ENCODE results near the gene VPREB1. TPM values are rescaled to one million over a fixed set of nuclear protein-coding genes. Genes with fewer than 3 reads are reported as not detected.
A peak's percentile ranks its signal among the peaks of the same experiment; 100 is the strongest.

VPREB1 gene
- total RNA-seq, 1 donor from 2014 or later, result not detected

DNA sequence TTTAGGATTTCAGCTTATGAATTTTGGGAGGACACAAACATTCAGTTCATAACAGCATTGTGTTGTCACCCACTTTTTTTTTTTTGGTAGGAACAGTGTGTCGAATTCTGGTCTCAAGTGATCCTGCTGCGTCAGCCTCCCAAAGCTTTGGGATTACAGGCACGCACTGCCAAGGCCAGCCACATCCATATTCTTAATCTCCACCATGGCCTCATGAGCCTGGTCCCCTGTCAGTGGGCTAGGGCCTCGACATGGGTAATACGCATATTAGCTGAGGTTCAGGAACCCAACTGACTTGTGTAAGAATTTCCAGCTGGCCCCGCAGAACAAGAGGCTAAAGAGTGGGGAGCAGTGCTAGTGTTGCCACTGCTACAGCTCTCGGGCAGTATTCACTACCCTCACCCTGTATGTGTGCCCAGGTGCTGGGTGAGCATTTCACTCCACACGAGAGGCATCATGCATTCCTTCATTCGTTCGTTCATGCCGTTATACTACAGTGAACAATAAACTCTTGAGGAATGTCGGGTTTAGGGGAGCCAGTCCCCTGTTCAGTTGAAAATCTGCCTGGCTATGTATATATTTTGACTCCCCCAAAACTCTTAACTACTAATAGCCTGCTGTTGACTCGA is 5.2 kb upstream of the VPREB1 start:
- Histone ChIP-seq H3K36me3 (no peaks in the 10 kb centered on the region), H3K27ac (no peak overlapping the region), H3K9me3 (no peaks in the 10 kb centered on the region), H3K4me3 (no peak overlapping the region), H3K27me3 (no peaks in the 10 kb centered on the region), H3K4me1 (no peaks in the 10 kb centered on the region)
- DNase-seq (ENCODE audit: low spot score in 2 of 2), result no peak
- TF ChIP-seq, protein P1, sequence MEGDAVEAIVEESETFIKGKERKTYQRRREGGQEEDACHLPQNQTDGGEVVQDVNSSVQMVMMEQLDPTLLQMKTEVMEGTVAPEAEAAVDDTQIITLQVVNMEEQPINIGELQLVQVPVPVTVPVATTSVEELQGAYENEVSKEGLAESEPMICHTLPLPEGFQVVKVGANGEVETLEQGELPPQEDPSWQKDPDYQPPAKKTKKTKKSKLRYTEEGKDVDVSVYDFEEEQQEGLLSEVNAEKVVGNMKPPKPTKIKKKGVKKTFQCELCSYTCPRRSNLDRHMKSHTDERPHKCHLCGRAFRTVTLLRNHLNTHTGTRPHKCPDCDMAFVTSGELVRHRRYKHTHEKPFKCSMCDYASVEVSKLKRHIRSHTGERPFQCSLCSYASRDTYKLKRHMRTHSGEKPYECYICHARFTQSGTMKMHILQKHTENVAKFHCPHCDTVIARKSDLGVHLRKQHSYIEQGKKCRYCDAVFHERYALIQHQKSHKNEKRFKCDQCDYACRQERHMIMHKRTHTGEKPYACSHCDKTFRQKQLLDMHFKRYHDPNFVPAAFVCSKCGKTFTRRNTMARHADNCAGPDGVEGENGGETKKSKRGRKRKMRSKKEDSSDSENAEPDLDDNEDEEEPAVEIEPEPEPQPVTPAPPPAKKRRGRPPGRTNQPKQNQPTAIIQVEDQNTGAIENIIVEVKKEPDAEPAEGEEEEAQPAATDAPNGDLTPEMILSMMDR (IDR thresholded peaks at IDR 0.05), result no peak
- intact Hi-C loops (cut with DNase I), result no loop called here

DNA sequence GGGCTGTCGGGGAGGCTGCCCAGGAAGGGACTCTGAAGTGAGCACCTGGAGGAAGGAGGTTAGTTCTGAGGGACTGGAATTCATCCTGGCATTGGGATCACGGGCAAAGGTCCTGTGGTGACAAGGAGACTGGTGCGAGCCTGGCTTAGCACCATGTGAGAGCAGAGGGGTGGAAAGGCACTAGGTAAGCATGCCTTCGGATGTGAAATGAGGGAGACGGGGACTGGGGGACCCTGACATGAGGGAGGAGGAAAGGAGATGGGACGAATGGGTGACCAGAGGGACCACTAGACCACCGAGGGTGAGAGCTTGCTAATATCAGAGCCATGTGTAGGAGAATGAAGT is 3.1 kb upstream of the VPREB1 start:
- no peaks in the 10 kb centered on the region for H3K4me1 ChIP-seq
- no peaks in the 10 kb centered on the region for H3K36me3 ChIP-seq
- TF ChIP-seq, protein P1 (IDR thresholded peaks at IDR 0.05), result no peak
- no peaks in the 10 kb centered on the region for H3K27me3 ChIP-seq
- H3K4me3 ChIP-seq, result no peak overlapping the region
- no peak overlapping the region for H3K27ac ChIP-seq
- intact Hi-C loops (cut with DNase I), result no loop called here
- DNase-seq (ENCODE audit: low spot score in 2 of 2), result no peak
- no peaks in the 10 kb centered on the region for H3K9me3 ChIP-seq

DNA sequence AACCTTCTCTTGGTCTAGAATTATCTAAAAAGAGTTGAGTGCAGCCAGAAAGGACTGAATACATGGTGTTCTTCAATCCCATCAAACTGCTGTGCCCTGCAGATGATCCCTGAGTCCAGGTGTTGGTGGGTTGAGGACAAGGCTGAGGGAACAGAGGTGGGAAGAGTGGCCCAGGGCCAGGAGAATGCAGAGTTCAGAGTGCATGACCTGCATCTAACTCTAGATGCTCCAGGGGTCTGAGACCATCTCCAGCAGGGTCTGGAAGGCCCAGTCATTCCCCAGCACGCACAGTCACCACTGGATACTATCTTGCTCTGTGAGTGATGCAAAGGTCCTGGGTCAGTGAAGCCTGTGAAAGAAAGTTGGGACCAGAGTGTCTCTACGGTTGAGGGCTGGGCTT is 2.1 kb upstream of the VPREB1 start:
- Histone ChIP-seq H3K27ac (no peak overlapping the region), H3K9me3 (no peaks in the 10 kb centered on the region), H3K4me1 (no peaks in the 10 kb centered on the region), H3K27me3 (no peaks in the 10 kb centered on the region), H3K36me3 (no peaks in the 10 kb centered on the region), H3K4me3 (no peak overlapping the region)
- TF ChIP-seq, protein P1 (IDR thresholded peaks at IDR 0.05), result no peak
- no peak for DNase-seq (ENCODE audit: low spot score in 2 of 2)
- intact Hi-C loops (cut with DNase I), result no loop called here

DNA sequence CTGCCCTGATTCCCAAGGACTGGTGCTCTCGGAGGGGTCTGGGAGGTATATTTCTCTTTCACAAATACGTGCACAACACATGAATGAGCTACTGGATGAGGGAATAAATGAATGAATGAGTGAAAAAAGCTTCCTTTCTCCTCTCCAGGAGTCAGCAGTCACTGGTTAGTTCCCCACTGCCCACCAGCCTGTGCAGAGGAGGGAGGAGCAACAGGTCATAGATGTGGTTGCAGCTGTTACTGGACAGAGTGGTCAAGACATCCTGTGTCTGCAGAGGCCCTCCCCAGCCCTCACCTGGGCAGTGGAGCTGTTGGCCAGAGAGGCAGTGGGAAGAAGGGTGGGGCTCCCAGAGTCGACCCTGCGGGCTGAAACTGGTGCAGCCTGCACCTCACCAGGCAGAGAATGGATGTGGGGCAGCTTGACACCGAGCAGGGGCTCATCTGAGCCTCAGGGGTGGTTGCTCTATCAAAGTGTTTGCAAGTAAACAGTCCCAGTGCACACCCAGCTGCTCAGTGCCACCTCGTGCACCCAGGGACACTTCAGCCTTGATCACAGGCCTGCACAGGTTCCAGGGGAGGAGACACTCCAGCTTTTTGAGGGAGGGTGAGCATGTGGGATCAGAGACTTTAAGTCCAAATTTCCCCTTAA is 1.4 kb upstream of the VPREB1 start:
- Histone ChIP-seq H3K27me3 (no peaks in the 10 kb centered on the region), H3K4me1 (no peaks in the 10 kb centered on the region), H3K9me3 (no peaks in the 10 kb centered on the region), H3K36me3 (no peaks in the 10 kb centered on the region), H3K27ac (no peak overlapping the region), H3K4me3 (no peak overlapping the region)
- intact Hi-C loops (cut with DNase I), result no loop called here
- peak in 1 of 2 donors; percentile 31 for DNase-seq (ENCODE audit: low spot score in 2 of 2)
- TF ChIP-seq, protein P1 (IDR thresholded peaks at IDR 0.05), result no peak

DNA sequence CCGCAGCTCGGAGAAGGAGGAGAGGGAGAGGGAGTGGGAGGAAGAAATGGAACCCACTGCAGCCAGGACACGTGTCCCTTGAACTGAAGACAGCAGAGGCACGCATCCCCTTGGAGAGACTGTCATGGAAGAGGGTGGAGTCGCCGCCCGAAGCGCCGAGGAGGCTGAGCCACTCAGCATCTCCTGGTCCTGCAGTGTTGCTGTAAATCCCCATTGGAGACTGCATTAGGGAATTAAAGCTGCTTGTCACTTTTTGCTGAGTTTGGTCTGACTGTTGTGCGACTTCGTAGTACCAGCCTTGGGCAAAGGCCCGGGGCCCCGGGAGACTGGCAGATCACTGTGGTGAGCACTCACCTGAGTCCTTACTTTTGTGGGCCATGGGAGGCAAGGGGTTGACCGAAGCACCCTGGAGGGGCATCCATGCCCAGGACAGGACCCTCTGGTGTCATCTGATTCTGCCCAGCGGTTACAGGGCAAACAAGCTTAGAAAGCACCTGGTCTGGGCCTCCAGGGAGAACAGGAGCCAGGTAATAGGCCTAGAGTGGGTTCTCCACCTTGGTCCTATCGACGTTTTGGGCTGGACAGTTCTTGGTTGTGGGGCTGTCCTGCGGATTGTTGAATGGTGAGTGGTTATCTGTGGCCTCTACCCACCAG is 797 bp downstream of the VPREB1 start:
- Histone ChIP-seq H3K4me3 (no peak overlapping the region), H3K9me3 (no peaks in the 10 kb centered on the region), H3K4me1 (no peaks in the 10 kb centered on the region), H3K27ac (no peak overlapping the region), H3K27me3 (no peaks in the 10 kb centered on the region), H3K36me3 (no peaks in the 10 kb centered on the region)
- intact Hi-C loops (cut with DNase I), result no loop called here
- TF ChIP-seq, protein P1 (IDR thresholded peaks at IDR 0.05), result no peak
- peak in 1 of 2 donors; percentile 45 for DNase-seq (ENCODE audit: low spot score in 2 of 2)
